Stimulated activated CD4-positive, alpha-beta T cell treated with anti-CD3 and anti-CD28 coated beads, Interleukin-2, amount 100 ng/mL, for 48 hours (primary cell): ENCODE data around the gene ANKRD29.

ENCODE experiments used
- DNase-seq, 2 donors: peaks; one replicate each; pipeline ENCODE4 v3.0.0-alpha.2; 2020

ANKRD29 gene, protein sequence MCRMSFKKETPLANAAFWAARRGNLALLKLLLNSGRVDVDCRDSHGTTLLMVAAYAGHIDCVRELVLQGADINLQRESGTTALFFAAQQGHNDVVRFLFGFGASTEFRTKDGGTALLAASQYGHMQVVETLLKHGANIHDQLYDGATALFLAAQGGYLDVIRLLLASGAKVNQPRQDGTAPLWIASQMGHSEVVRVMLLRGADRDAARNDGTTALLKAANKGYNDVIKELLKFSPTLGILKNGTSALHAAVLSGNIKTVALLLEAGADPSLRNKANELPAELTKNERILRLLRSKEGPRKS

DNA sequence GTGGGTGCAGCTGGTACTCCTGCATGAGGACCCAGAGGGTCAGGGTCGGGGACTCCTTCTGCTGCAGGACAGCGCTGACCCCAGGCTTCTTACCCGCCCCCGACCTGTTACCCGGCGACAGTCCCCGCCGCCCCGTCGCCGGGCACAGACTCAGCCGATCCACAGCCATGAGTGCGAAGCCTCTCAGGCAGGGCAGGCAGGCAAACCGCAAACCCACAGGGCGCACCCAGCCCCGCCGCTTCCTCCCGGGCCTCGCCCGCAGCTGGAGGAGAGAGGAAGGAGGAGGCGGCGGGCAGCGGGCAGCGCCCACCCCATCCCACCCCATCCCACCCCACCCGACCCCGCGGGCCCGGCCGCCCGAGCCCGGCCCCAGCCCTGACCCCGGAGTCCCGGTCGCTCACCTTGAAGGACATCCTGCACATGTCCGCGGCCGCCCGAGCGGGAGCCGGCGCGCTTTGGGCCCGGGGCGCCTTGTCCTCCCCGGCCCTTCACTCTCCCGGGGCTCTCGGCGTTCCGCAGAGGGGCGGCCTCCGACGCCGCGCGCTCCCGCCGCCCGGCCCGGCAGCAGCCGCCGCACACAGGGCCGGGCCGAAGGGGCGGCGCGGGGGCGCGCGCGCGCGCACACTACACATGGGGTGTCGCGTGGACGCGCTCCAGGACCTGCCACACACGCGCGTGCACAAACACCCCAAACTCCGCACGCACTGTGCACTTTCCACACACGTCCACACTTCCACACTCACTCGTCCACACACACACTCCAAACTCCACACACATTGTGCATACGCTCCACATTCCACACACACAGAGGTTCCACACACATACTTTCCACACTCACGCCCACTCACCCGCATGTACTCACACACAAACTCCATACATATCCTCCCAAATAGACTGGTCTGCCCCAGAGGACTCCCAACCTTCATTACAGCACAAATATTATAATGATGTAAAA lies at the start of gene ANKRD29:
Gene ANKRD29, minus strand, starts transcription at position 603 of the 955 bp plus-strand sequence. Its CDS starts 181 bp downstream, at position 422.
- peak; percentile 12 to 32 for DNase-seq

- DNase-seq: no peak
These were observed 49.7 kb upstream of the ANKRD29 start for GRCh38 chr18:23712445-23712844.

GRCh38 chr18:23711426-23711825 lies 48.7 kb upstream of the ANKRD29 start:
- no peak for DNase-seq

GRCh38 chr18:23710946-23711345 lies 48.2 kb upstream of the ANKRD29 start:
- DNase-seq: no peak

- DNase-seq: no peak
These were observed 47.4 kb upstream of the ANKRD29 start for GRCh38 chr18:23710068-23710527.

GRCh38 chr18:23706971-23707640 lies 44.4 kb upstream of the ANKRD29 start:
- DNase-seq: no peak

- DNase-seq: no peak
These were observed 42.1 kb upstream of the ANKRD29 start for GRCh38 chr18:23704806-23705205.

GRCh38 chr18:23703987-23704384 lies 41.3 kb upstream of the ANKRD29 start:
- no peak for DNase-seq

DNA sequence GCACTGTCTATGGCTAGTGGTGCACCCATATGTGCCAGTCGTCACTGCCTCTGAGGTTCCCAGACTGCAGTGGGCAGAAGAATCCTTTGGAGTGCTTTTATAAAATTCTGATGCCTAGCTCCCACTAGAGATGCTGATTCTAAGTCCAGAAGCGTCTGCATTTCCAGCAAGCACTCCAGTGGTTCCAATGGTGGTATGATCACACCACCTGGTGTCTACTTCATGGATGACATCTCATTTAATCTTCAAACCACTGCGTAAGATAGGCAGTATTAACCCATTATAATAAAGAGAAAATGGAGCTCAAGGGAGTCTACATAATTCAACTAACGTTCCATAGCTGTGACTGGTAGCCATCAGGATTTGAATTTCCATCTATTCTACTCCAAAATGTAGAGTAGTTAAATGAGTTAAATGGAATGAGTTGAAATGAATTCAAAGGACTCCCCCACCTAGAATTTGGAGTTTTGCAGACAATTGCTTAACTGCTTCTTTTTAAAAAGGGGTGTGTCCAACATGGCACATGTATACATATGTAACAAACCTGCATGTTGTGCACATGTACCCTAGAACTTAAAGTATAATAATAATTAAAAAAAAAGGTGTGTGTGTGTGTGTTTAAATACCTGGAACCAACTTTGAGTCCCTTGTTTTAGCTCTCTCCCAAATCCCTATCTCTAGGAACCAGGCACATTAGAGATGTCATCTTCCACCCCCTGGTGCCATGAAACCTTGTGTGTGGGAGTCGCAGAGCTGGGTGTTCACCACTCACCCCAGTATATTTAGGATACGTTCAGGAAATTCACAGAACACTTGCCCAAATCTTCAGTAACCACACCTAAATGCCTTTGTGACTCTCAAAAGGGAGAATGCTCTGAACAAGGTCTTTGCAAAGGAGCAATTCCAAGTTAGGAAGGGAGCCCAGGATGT lies 40.6 kb upstream of the ANKRD29 start:
- DNase-seq: no peak

DNA sequence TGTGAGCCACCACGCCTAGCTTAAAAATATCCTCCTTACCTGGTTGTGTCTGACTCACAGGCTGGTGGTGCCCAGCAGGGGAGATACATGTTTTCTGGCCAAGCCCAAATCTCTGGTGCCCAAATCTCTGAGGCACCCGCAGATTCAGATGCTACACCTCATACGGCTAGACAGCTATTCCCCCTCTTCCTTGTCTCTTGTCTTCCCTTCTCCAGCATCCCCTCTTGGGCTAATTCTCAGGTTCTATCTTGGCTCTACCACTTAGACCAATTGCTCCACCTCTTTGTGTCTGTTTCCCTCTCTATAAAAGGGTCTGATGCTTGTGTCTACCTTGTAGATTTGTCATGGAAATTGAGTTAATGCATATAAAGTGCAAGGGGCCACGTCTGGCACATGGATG lies 39.9 kb upstream of the ANKRD29 start:
- no peak for DNase-seq

DNA sequence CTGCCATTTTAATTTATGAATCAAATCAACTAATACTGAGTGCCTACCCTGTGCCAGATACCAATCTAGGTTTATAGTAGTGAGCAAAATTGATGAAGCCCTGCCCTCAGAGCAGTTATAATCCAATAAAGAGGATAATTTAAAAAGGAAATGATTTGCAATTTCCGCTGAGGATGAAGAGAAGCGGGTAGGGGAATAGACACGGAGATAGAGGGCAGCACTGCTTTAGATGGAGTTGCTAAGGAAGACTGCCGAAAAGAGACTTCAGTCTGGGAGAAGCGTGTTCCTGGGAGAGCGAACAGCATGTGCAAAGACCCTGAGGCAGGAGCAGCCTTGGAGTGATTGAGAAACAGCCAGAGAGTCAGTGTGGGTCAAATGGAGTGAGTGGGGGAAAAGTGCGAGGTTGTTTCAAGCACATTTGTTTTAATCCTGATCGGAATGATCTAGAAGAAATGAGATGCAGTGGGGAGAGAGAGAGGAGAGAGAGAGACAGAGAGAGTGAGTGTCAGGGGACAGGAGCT lies 38.9 kb upstream of the ANKRD29 start:
- DNase-seq: no peak

- no peak for DNase-seq
These were observed 38.3 kb upstream of the ANKRD29 start for GRCh38 chr18:23701017-23701416.

- DNase-seq: no peak
These were observed 32.1 kb upstream of the ANKRD29 start for GRCh38 chr18:23694637-23695430.

- no peak for DNase-seq
These were observed 31.1 kb upstream of the ANKRD29 start for GRCh38 chr18:23693846-23694245.

- DNase-seq: no peak
These were observed 27.9 kb upstream of the ANKRD29 start for GRCh38 chr18:23690505-23691068.

DNA sequence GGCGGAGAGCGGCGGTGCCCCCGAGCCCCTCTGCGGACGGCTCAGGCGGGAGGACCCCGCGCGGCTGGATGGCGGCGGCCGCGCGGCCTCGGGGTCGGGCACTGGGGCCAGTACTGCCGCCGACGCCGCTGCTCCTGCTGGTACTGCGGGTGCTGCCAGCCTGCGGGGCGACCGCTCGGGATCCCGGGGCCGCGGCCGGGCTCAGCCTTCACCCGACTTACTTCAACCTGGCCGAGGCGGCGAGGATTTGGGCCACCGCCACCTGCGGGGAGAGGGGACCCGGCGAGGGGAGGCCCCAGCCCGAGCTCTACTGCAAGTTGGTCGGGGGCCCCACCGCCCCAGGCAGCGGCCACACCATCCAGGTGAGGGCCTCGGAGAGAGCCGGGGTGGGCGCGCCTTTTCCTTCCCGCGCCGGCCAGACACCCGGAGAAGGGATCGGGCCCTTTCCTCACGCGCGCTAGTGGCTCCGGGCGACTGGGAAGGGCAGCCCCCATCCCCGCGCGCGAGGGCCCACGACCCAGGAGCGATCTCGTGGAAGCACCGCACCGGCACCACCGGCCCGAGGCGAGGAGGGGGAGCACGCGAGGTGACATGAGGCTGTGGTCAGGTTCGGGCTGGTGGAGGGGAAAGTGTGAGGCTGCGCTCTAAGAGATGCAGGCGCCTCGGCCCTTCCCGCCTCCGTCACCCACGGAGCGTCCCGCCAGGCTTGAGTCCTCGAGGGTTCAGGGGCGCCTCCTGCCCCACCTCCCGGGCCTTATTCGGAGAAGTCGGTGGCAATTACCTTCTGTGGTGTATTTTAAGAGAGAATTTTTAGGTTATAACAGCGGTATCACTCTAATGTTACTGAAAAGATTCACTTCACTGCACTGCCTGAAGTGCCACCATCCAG lies 27.1 kb upstream of the ANKRD29 start:
- peak in 1 of 2 donors; percentile 5 for DNase-seq

GRCh38 chr18:23689031-23689615 lies 26.4 kb upstream of the ANKRD29 start, which contains the start of gene LAMA3:
TSS of gene LAMA3 (plus strand) at chr18:23689453. CDS start at chr18:23689684, 231 bp downstream.
- peak; percentile 18 to 25 for DNase-seq

GRCh38 chr18:23688528-23688927 lies 25.8 kb upstream of the ANKRD29 start:
- no peak for DNase-seq
